Activated CD8-positive, alpha-beta memory T cell treated with anti-CD3 and anti-CD28 coated beads for 24 hours (primary cell): ENCODE measurements around the gene DGKB.
"Not testable (repeated sequence)": the region's sequence is repeated elsewhere in the genome, so short reads cannot be mapped to it uniquely, and the experiment has no call there.

Experiments used
- DNase-seq: peaks from one replicate; pipeline ENCODE4 v3.0.0-alpha.2; 2020

The DGKB gene

GRCh38 chr7:14552060-14552459 is 350.5 kb downstream of the DGKB start:
- DNase-seq: no peak

DNA sequence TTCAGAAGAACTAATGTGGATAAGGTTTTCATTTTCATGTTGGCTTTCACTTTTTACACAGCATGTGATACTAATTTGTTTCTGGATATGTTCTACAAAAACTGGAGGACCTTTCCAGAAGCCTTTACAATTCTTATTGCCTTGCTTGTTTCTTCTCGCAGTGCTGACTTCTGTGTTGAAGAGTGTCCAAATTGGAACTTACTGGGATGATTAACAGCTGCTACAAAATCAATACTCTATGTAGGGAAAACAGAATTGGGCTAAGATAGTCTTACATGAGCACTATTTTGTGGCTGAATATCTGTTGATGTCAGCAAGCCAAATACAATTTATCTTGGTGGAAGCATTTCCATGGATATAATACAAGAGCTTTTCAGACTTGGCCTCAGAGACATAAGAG is 351.2 kb downstream of the DGKB start:
- DNase-seq: no peak

DNA sequence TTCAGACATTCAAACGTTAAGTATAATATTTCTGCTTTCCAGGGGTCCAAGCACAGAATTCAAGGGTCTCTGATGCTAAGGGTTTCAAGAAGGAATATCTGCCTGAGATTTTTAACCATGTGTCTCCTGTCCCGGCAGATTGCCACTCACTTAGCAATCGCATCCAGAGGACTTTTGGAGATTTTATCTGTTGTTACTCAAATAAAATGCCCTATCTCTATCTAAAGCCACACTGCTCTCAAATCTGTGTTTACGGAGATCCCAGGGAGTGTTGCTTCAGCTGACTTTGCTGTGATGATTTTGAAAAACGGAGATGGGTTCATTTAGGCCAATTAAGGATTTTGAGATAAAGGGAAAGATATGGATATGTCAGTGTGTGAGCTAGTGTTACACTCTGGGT is 359.9 kb downstream of the DGKB start:
- no peak for DNase-seq

GRCh38 chr7:14521183-14521582 is 381.4 kb downstream of the DGKB start:
- DNase-seq: no peak

DNA sequence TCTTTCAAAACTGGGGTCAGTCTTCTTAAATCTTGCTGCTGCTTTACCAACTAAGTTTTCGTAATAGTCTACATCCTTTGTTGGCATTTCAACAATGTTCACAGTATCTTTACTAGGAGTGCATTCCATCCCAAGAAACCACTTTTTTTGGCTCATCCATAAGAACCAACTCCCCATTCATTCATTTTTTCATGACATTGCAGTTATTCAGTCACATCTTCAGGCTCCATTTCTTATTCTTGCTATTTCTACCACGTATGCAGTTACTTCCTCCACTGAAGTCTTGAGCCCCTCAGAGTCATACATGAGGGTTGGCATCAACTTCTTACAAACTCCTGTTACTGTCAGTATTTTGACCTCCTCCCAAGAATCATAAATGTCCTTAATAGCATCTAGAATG is 392.3 kb downstream of the DGKB start:
- no peak for DNase-seq

DNA sequence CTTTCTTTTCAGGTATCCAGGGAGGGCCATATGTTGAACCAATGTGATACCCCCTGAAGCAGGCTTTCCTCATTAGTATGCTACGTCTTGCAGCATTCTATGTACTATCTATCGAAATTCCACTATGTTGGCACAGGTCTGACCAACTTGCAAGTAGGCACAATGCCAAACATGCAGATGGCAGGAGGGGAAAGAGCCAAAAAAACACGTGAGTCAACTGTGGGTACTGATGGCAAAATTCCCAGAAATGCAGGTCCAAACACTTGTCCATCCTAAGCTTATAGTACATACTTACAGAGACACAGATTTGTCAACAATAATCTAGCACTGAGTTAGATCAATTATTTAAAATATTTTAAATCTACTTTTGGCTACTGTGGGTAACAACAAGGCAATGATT is 394.9 kb downstream of the DGKB start:
- DNase-seq: no peak

- no peak for DNase-seq
Measured at GRCh38 chr7:14505906-14506305, 396.6 kb downstream of the DGKB start.

DNA sequence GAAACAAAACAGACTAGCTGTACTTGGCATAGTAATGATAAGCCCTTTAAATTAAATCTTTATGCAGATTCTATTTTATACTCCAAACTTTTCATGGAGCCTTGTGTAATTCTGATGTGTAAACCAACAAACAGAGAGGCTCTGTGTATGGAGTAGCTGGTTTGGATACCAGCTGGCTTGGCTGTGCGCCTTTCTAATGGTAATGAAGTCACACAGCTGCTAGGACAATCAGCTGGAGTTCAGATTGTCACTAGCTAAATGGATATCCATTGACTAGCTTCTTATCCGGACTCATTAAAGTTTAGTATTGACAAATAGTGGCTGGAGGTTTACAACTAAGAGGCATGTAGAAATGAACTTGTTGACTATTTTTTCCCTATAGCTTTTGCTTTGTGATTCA is 398.4 kb downstream of the DGKB start:
- no peak for DNase-seq

GRCh38 chr7:14503623-14504022 is 398.9 kb downstream of the DGKB start:
- no peak for DNase-seq

- no peak for DNase-seq
Measured at GRCh38 chr7:14501436-14501835, 401.1 kb downstream of the DGKB start.

DNA sequence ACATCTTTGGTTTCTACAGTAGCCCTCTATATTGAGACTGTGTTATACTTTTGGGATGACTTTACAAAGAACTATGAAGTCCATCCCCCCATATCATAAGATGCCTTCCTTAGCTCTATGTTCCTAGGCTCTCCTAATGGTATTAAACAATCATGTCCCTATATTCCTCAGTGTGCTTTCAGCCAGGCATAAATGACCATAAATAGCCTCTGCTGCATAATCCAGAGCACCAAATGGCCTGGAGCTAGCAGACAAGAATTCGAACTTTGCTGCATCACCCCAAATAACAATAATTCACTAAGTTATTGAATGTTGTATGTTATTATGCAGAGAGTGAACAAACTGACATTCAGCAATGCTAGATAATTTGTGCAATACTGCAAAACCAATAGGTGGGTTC is 405.2 kb downstream of the DGKB start:
- no peak for DNase-seq

DNA sequence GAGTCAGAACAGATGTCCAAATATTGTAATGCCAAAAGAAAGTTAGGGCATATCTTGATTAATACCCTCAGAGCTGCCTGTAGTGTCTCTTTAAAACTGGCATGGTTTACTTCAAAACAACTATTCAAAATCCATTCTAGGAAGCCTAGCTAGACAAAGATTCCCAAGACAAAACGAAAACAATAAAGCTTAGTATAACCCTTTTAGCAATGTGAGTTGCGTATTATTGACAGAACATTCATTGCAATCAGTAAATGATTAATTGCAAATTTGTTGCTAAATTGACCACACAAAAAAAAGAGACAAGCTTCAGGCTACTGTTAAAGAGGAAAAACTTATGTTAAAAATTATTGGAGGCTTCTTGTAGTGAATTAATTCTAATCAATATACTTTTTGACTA is 406.9 kb downstream of the DGKB start:
- DNase-seq: no peak

DNA sequence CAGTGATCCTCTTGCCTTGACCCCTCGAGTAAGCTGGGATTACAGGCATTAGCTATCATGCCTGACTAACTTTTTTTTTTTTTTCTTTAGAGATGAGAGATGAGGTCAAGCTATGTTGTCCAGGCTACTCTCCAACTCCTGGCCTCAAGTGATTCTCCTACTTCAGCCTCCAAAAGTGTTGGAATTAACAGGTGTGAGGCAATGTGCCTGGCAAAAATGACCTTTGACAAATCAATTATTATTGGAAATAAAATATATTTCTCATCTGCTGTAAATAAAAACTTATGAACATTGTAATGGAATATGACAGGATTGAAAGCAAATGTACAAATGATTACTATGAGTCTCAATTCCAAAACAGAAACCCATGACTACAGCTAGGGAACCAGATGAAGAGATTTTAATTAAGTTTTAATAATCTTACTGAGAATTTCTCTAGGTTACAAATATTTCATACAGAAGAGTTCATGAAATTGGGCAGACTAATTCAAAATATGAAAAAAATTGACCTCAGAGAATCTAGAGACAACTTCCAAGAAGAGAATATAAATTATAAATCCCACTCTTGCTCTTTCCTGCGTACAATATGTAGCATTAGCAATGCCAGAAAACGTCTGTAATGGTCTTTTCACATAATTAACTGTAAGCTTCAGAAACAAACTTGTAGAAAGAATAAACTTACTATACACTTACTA is 414.7 kb downstream of the DGKB start:
- DNase-seq: no peak

- no peak for DNase-seq
Measured at GRCh38 chr7:14483663-14484062, 418.9 kb downstream of the DGKB start.

DNA sequence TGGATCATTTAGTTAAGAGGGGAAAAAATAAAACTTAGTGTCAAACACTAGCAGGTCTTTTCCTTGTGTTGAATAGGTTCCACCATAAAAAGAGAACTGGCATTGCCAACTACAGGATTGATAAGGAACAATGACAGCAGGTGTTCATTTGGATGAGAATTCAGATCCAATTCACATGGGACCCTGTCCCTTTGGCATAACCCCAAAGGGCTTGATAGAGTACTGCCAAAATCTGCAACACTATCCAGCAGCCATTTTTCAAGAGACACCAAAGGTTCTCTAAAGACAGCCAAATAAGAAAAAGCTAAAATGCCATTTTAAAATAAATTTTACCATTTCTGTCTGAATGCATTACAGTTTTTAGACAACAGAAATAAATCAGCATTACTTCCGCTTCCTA is 422.3 kb downstream of the DGKB start:
- no peak for DNase-seq

GRCh38 chr7:14478834-14479510 is 423.6 kb downstream of the DGKB start:
- no peak for DNase-seq

DNA sequence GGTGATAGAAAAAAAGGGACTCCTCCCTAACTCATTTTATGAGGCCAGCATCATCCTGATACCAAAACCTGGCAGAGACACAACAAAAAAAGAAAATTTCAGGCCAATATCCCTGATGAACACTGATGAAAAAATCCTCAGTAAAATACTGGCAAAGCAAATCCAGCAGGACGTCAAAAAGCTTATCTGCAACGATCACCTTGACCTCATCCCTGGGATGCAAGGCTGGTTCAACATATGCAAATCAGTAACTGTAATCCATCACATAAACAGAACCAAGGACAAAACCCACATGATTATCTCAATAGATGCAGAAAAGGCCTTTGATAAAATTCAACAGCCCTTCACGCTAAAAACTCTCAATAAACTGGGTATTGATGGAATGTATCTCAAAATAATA is 440.8 kb downstream of the DGKB start:
- DNase-seq: not testable (repeated sequence)

DNA sequence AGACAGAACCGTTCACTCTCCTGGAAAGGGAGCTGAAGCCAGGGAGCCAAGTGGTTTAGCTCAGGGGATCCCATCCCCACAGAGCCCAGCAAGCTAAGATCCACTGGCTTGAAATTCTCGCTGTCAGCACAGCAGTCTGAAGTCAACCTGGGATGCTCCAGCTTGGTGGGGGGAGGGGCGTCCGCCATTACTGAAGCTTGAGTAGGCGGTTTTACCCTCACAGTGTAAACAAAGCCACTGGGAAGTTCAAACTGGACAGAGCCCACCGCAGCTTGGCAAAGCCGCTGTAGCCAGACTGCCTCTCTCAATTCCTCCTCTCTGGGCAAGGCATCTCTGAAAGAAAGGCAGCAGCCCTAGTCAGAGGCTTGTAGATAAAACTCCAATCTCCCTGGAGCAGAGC is 443.7 kb downstream of the DGKB start:
- DNase-seq: not testable (repeated sequence)

DNA sequence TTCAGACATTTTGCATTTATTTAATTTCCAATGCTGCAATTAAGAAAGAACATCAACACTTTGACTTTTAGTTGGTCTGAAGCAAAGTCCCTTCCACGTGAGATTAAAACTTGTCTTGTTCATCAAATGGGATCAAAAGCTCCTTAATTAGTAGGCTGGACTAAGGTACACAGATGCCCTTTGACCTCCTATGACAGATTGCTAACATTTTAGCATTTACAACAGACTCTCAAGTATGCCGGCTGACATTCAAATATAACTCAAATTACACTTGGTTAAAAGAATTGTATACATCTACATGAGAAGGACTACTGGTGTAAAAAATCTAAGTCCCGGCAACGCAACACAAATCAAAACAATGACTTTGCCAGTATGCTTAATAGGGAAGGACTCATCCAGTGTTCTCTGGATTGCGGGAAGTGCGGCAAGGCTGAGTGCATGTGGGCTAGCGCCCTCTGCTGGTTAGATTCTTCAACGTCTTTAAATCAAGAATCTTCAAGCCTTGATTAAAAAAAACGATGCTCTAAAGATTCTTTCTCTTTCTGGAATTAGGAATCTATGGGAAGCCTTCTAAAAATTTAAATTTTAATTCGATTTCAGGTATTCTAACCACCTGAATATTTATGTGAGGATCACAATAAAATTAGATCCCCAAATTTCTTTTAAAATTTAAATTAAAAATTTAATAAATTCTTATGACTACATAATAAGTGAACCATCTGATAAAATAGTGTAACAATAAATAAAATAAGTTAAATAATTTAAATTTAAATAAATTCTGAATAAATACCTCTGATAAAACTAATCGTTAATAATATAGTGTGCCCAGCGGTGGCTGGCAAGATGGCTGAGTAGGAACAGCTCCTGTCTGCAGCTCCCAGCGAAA is 444.7 kb downstream of the DGKB start:
- peak; percentile 62 for DNase-seq

- no peak for DNase-seq
Measured at GRCh38 chr7:14449291-14449690, 453.3 kb downstream of the DGKB start.

DNA sequence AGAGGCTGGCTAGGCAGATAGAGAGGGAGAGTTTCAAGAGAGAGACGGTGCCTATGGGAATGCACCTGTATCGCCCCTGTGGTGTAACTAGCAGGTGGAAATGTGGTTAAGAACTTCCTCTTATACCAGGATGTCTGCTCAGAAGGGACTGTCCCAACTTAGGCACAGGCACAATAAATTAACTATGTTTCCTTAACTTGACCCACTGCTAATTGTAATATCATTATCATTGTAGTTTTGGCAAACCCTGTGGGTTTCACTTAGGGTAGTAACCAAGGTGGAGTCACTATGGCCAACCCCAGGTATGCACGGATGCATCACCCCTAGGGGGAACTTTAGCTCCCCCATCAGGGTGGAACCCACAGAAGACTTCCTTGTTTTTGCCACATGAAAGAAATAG is 455.7 kb downstream of the DGKB start:
- DNase-seq: no peak

GRCh38 chr7:14446219-14446618 is 456.3 kb downstream of the DGKB start:
- no peak for DNase-seq

DNA sequence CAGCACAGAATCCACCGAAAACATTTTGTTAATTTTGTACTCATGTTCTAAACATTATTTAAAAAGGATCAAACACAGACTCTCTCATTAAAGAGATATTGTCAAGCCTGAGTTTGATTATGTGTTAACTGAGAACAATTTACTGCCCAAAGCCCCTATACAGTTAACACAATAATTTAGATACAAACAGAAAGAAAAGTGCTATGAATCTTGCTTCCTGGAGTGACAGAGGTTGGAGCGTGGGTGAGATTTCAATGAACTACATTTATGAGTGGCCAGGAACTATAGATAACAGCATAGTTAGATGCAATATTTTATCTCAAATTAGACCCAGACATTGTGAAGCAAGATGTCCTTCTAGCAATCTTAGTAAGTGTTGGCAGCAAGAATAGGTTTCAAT is 464.2 kb downstream of the DGKB start:
- no peak for DNase-seq

DNA sequence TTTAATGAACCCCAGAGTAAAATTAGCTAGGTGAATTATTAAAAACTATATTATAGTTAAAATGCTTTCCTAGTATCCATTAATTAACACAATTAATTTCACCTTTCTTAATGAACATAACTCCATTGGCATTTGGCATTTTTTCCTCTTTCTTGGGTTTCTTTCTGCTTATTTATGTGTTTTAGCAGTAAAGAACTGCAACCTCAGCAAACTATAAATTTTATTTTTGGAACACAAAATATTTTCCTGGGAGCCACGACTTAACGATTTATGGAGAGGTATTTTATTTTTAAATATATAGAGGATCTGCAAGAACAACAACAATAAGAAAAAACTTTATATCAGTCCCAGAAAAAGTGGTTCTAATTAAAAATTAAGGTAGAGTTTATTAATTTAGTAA is 465.7 kb downstream of the DGKB start:
- DNase-seq: no peak
